Gastrocnemius medialis (tissue), 4 donors: ENCODE results near the gene FST.

Experiments used
- POLR2A ChIP-seq, 2 donors: fragments of 450-650 bp; IDR thresholded peaks; one replicate each; pipeline ENCODE4 v1.6.1; 2017; ENCODE audit warnings: antibody characterized with exemption in 2 of 2, mild to moderate bottlenecking in 2 of 2, moderate library complexity in 2 of 2
- TF ChIP-seq, protein P1 (sequence below), 5 experiments: fragments of 450-650 bp in 3 of 5; fragments of 200-600 bp in 2 of 5; sonication (generic) in 2 of 5; IDR thresholded peaks in 4 of 5; conservative IDR thresholded peaks in 1 of 5; 1 replicate in 4 of 5; 2 replicates in 1 of 5; pipeline ENCODE4 v1.5.1; 2016 to 2019; ENCODE audit warnings: antibody characterized with exemption in 5 of 5, mild to moderate bottlenecking in 3 of 5, moderate library complexity in 3 of 5

DNA sequence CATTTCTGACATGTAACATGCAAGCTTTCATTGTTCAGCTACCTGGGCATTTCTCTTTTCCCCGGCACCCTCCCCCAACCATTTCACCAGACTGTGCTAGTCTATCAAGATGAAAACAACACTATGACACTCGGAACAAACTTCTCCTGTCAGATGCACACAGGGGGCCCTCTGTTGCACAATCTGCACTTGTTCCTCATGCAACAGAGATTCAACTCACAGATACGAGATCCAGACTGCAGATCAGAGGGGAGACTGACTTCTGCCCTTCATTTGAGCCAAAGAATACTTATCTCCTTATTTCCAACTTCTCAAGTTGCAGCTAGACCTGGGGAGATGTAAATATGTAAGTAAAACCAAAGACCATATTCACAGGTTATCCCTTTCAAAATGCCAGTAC lies 15.7 kb upstream of the FST start:
- TF ChIP-seq, protein P1, sequence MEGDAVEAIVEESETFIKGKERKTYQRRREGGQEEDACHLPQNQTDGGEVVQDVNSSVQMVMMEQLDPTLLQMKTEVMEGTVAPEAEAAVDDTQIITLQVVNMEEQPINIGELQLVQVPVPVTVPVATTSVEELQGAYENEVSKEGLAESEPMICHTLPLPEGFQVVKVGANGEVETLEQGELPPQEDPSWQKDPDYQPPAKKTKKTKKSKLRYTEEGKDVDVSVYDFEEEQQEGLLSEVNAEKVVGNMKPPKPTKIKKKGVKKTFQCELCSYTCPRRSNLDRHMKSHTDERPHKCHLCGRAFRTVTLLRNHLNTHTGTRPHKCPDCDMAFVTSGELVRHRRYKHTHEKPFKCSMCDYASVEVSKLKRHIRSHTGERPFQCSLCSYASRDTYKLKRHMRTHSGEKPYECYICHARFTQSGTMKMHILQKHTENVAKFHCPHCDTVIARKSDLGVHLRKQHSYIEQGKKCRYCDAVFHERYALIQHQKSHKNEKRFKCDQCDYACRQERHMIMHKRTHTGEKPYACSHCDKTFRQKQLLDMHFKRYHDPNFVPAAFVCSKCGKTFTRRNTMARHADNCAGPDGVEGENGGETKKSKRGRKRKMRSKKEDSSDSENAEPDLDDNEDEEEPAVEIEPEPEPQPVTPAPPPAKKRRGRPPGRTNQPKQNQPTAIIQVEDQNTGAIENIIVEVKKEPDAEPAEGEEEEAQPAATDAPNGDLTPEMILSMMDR (IDR thresholded peaks at IDR 0.05 in 4 of 5, conservative IDR thresholded peaks at IDR 0.05 in 1 of 5) = no peak
- no peak for TF ChIP-seq POLR2A (IDR thresholded peaks at IDR 0.05)
